HEK293T (cell line): Measurements from ENCODE around the gene ISM1.

Source experiments
- CTCF ChIA-PET: fragments of 350-600 bp; formaldehyde crosslinking; extraction: SDS; loops from one replicate; lab custom pipeline; 2021; ENCODE audit warnings: antibody characterized with exemption, inconsistent platforms; lab: Yijun Ruan, JAX
- POLR2A ChIA-PET: fragments of 350-600 bp; formaldehyde crosslinking; extraction: SDS; loops from one replicate; lab custom pipeline; 2020; ENCODE audit warnings: antibody characterized with exemption, inconsistent platforms; lab: Yijun Ruan, JAX
- DNase-seq: peaks from one replicate; pipeline ENCODE4 v3.0.0; 2012; ENCODE audit warnings: mixed read lengths; ENCODE audit errors: extremely low spot score
- ARNT ChIP-seq: fragments of 450-650 bp; IDR thresholded peaks from 2 replicates; pipeline ENCODE4 v1.6.1; 2017; ENCODE audit warnings: mild to moderate bottlenecking
- BHLHE40 ChIP-seq: fragments of 450-650 bp; IDR thresholded peaks from 2 replicates; pipeline ENCODE4 v1.6.1; 2016; ENCODE audit warnings: mild to moderate bottlenecking, moderate library complexity, borderline replicate concordance
- CTBP1 ChIP-seq: fragments of 450-650 bp; IDR thresholded peaks from 2 replicates; pipeline ENCODE4 v1.6.1; 2016; ENCODE audit warnings: borderline replicate concordance
- ELF4 ChIP-seq: fragments of 450-650 bp; IDR thresholded peaks from 2 replicates; pipeline ENCODE4 v1.6.1; 2017; ENCODE audit warnings: antibody characterized with exemption
- FOXA1 ChIP-seq: fragments of 450-650 bp; IDR thresholded peaks from 2 replicates; pipeline ENCODE4 v1.6.1; 2016; ENCODE audit warnings: mild to moderate bottlenecking
- FOXK2 ChIP-seq: fragments of 450-650 bp; IDR thresholded peaks from 2 replicates; pipeline ENCODE4 v1.6.1; 2016; ENCODE audit warnings: mild to moderate bottlenecking
- FOXM1 ChIP-seq: fragments of 450-650 bp; IDR thresholded peaks from 2 replicates; pipeline ENCODE4 v1.6.1; 2017; ENCODE audit warnings: mild to moderate bottlenecking, borderline replicate concordance
- HDGF ChIP-seq: fragments of 450-650 bp; IDR thresholded peaks from 2 replicates; pipeline ENCODE4 v1.6.1; 2017; ENCODE audit warnings: antibody characterized with exemption, borderline replicate concordance
- L3MBTL2 ChIP-seq: fragments of 450-650 bp; conservative IDR thresholded peaks from 2 replicates; pipeline ENCODE4 v1.6.1; 2016; ENCODE audit warnings: mild to moderate bottlenecking
- LEF1 ChIP-seq: fragments of 450-650 bp; IDR thresholded peaks from 2 replicates; pipeline ENCODE4 v1.6.1; 2017; ENCODE audit warnings: mild to moderate bottlenecking, borderline replicate concordance
- NFRKB ChIP-seq: fragments of 450-650 bp; IDR thresholded peaks from 2 replicates; pipeline ENCODE4 v1.6.1; 2016; ENCODE audit warnings: mild to moderate bottlenecking, moderate library complexity
- SP1 ChIP-seq: fragments of 450-650 bp; IDR thresholded peaks from 2 replicates; pipeline ENCODE4 v1.6.1; 2017
- SUZ12 ChIP-seq: fragments of 450-650 bp; IDR thresholded peaks from 2 replicates; pipeline ENCODE4 v1.6.1; 2016; ENCODE audit warnings: mild to moderate bottlenecking
- TARDBP ChIP-seq: fragments of 450-650 bp; IDR thresholded peaks from 2 replicates; pipeline ENCODE4 v1.6.1; 2016
- ZNF384 ChIP-seq: fragments of 450-650 bp; IDR thresholded peaks from 2 replicates; pipeline ENCODE4 v1.6.1; 2016
- TF ChIP-seq, protein P1 (sequence below): fragments of 450-650 bp; IDR thresholded peaks from 2 replicates; pipeline ENCODE4 v1.6.1; 2016

The ISM1 gene

GRCh38 chr20:13274275-13274861 lies 53.3 kb downstream of the ISM1 start:
- CTCF ChIA-PET: no interaction called here

DNA sequence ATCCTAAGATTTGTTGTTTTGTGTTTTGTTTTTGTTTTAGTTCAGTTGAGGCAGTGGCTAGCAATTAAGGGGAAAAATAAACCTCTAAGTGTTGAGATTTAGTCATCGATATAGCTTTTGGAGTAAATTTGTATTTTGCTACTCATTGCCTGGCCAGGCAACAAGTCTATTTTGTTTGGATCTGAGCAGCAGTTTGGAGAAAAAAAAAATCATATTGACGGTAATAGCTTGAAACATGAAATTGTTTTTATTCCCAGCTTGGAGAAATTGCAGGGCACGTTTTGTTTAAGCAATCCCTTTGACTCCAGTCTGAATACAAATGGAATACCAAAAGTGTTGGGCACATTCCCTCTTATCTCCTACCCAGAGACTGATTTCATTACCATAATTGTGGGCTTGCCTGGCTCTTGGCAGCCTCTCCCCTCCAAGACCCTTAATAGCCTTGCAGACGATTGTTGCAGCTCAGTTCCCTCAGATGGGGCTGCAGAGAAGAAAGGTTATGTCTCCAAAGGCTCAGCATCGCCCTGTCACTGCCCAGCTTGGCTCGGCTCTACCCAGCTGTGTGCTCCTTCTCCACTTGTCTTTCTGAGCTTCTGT lies 56.0 kb downstream of the ISM1 start:
- no peak for DNase-seq
- TF ChIP-seq FOXK2: no peak
- no peak for TF ChIP-seq FOXM1
- TF ChIP-seq L3MBTL2: no peak
- no peak for TF ChIP-seq ARNT
- TF ChIP-seq, protein P1, sequence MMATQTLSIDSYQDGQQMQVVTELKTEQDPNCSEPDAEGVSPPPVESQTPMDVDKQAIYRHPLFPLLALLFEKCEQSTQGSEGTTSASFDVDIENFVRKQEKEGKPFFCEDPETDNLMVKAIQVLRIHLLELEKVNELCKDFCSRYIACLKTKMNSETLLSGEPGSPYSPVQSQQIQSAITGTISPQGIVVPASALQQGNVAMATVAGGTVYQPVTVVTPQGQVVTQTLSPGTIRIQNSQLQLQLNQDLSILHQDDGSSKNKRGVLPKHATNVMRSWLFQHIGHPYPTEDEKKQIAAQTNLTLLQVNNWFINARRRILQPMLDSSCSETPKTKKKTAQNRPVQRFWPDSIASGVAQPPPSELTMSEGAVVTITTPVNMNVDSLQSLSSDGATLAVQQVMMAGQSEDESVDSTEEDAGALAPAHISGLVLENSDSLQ: no peak
- TF ChIP-seq CTBP1: no peak
- no peak for TF ChIP-seq FOXA1
- TF ChIP-seq ELF4: no peak
- TF ChIP-seq TARDBP: no peak
- no peak for TF ChIP-seq SUZ12
- no peak for TF ChIP-seq ZNF384
- no peak for TF ChIP-seq HDGF
- TF ChIP-seq SP1: no peak
- ChIA-PET POLR2A (no interaction called here), CTCF (interaction anchor here (1.0 kb wide), 1 partner anchor 158 kb away, joined by 3 read pairs; no protein-coding TSS in a partner anchor)

More at GRCh38 chr20:13274275-13274861, 53.3 kb downstream of the ISM1 start:
- TF ChIP-seq BHLHE40 (no peak), L3MBTL2 (no peak), ZNF384 (no peak), LEF1 (no peak), HDGF (no peak), CTBP1 (no peak), ELF4 (no peak), TARDBP (no peak), SP1 (no peak)
- DNase-seq: no peak
- POLR2A ChIA-PET: no interaction called here

- DNase-seq: no peak
- ChIA-PET POLR2A (no interaction called here), CTCF (interaction anchor here (0.6 to 1.0 kb wide), 3 partner anchors 25 to 374 kb away, joined by 3 to 4 read pairs (median 3); no protein-coding TSS in a partner anchor)
- TF ChIP-seq CTBP1: no peak
- no peak for TF ChIP-seq FOXK2
- TF ChIP-seq SP1: no peak
- no peak for TF ChIP-seq NFRKB
- TF ChIP-seq FOXM1: no peak
- TF ChIP-seq BHLHE40: no peak
- TF ChIP-seq L3MBTL2: no peak
- no peak for TF ChIP-seq LEF1
- no peak for TF ChIP-seq HDGF
These were observed 56.7 kb downstream of the ISM1 start for GRCh38 chr20:13277663-13278295.

DNA sequence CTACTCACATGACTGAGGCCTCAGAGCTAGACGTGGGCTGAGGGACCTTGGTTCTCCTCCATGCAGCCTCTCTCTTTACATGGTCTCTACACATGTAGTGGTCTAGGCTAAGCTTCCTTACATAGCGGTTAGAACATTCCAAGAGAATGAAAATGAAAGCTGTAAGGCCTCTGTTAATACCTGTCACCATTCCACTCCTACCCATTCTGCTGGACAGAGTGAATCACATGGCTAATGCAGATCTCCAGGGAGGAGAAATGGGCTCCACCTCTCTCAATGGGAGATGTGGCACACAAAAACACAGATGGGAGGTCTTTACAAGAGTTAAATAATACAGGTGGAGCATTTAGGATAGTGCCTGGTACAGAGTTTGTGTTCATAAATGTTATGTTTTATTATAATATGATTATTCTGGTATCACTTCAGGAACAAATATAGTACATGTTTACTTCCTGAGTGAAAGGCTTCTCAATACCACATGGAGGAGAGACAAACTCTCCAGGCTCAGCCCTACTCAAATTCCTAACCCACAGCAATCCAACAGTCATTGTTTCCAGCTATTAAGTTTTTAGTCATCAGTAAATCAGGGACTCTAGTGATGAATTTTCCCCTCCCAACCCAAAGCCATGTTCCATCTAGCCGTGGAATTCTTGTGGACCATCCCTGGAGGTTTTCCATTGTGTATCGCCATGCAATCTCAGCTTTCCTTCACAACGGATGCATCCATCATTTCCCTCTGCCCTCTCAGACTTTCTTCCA lies 57.9 kb downstream of the ISM1 start:
- ChIA-PET POLR2A (no interaction called here), CTCF (interaction anchor here (1.0 kb wide), 1 partner anchor 23 kb away, joined by 3 read pairs; no protein-coding TSS in a partner anchor)
- no peak for DNase-seq
- TF ChIP-seq BHLHE40 (no peak), ARNT (no peak), HDGF (no peak), FOXA1 (no peak)

DNA sequence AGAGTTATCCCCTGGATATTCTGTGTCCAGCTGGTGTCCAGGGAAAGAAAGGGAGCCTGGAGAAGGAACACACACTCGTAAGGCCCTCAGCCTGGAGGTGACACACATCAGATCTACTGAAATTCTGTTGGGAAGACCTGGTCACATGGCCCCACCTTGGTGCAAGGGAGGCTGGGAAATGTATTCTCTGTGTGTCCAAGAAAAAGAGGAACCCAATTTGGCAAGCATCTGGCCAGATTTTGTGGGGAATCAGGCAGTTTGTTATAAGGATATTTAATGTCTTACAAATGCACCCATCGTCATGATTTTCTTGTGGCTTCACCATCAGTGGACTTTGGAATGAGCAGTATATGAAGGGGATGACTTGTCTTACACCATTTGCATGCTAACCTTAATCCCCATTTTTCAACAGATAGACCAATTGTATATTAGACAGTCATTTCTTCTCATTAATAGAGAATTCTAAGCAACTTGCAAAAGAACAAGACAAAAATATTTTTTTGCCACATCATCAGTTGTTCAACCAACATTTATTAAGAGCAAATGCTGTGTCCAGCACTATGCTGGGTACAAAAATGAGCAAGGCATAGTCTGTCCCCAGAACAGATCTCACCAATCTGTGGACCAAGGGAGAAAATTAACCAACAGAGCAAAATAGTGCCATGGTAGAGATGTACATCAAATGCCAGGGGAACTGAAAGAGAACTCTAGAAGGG lies 59.7 kb downstream of the ISM1 start:
- TF ChIP-seq SUZ12 (no peak), FOXA1 (no peak), SP1 (no peak), TARDBP (no peak), CTBP1 (no peak), ARNT (no peak), ELF4 (no peak), BHLHE40 (no peak), ZNF384 (no peak), NFRKB (no peak), FOXK2 (no peak), L3MBTL2 (no peak), LEF1 (no peak), HDGF (no peak), FOXM1 (no peak)
- TF ChIP-seq, protein P1: no peak
- POLR2A ChIA-PET: no interaction called here
- no peak for DNase-seq
- CTCF ChIA-PET: no interaction called here
